ENCODE results near the gene BCL11A. TPM values are rescaled to one million over a fixed set of nuclear protein-coding genes. Genes with fewer than 3 reads are reported as not detected.

BCL11A gene
- total and polyA plus RNA-seq, 2 of the 13 experiments (the other 11 are each of a cell fraction or from before 2014, with no cell fraction given), result not detected

- ATAC-seq, result no peak
- ChIA-PET POLR2A (no interaction called here), CTCF (ENCODE audit: low intra/inter-chr PET ratio, low total read pairs) (no interaction called here)
- 0 out of 2 replicates have a peak, but pooled peaks cover 4% of the 10 kb centered on the region for H3K4me1 ChIP-seq (ENCODE audit: insufficient read depth, low read length)
- peaks cover 0 to 5% of the 10 kb centered on the region in 2 experiments; a peak in 2 of 5 replicates for H3K27me3 ChIP-seq (ENCODE audit: control insufficient read depth in 1 of 2, insufficient read depth in 2 of 2, low read length in 2 of 2)
- 49% methylated on average over 7 of the region's 7 CpGs for WGBS (ENCODE audit: low lambda C conversion rate)
- H3K27ac ChIP-seq (ENCODE audit: extremely low read length, insufficient read depth, low read length), result no peak overlapping the region
- H3K36me3 ChIP-seq (replicated peaks in 1 of 2; ENCODE audit: control insufficient read depth in 1 of 2, insufficient read depth in 2 of 2, low read length in 2 of 2), result no peaks in the 10 kb centered on the region
- no peak overlapping the region for H2AFZ ChIP-seq (ENCODE audit: low read length)
- intact Hi-C loops (cut with micrococcal nuclease; ENCODE audit: unreplicated experiment), result loop anchor here (5.0 kb wide), 1 partner anchor 115 kb away; the partner anchor contains the start of gene BCL11A
- H3K9ac ChIP-seq (ENCODE audit: insufficient read depth, low read depth, low read length), result no peak overlapping the region
- no peaks in the 10 kb centered on the region for H3K79me2 ChIP-seq (ENCODE audit: insufficient read depth, low read length)
- no peak overlapping the region for H3K4me2 ChIP-seq (ENCODE audit: low read depth, low read length)
- H3K9me3 ChIP-seq (ENCODE audit: low read length), result no peaks in the 10 kb centered on the region
- BruUV-seq (replicated peaks), result no TSS peak
- in situ Hi-C loops (cut with HindIII; ENCODE audit: extremely low pct_ligation_motif_present, low pct_unique_long_range_greater_than_20kb), result no loop called here
- no peaks in the 10 kb centered on the region for H4K20me1 ChIP-seq (ENCODE audit: insufficient read depth, low read length)
- no peak for DNase-seq (ENCODE audit: low spot score)
- TF ChIP-seq ZSCAN12 (CRISPR knock-in tag; IDR thresholded peaks at IDR 0.05) (no peak), FOXA3 (CRISPR knock-in tag; IDR thresholded peaks at IDR 0.05) (no peak), TOPORS (CRISPR knock-in tag; IDR thresholded peaks at IDR 0.05) (no peak), NFIC (IDR thresholded peaks at IDR 0.05; ENCODE audit: low read length) (no peak), NFKB2 (CRISPR knock-in tag; IDR thresholded peaks at IDR 0.05; ENCODE audit: borderline replicate concordance) (no peak)
- FAIRE-seq, result no peak
- no peak overlapping the region for H3K4me3 ChIP-seq (replicated peaks in 1 of 3; ENCODE audit: insufficient read depth in 1 of 3, low read depth in 2 of 3, low read length in 3 of 3)
These were observed 116.3 kb downstream of the BCL11A start for GRCh38 chr2:60437080-60437696.

- TF ChIP-seq NFE2L2 (IDR thresholded peaks at IDR 0.05; ENCODE audit: low read length) (no peak), PCBP2 (optimal IDR thresholded peaks at IDR 0.05; ENCODE audit: low read depth, low read length, poor library complexity, severe bottlenecking) (no peak), ZFP62 (CRISPR knock-in tag; IDR thresholded peaks at IDR 0.05) (no peak)
- no peak overlapping the region for H3K4me3 ChIP-seq (replicated peaks in 1 of 3; ENCODE audit: insufficient read depth in 1 of 3, low read depth in 2 of 3, low read length in 3 of 3)
- no peak for DNase-seq (ENCODE audit: low spot score)
- H3K79me2 ChIP-seq (ENCODE audit: insufficient read depth, low read length), result no peaks in the 10 kb centered on the region
- no peak for ATAC-seq
- 27% methylated on average over 5 of the region's 5 CpGs for WGBS (ENCODE audit: low lambda C conversion rate)
- no peaks in the 10 kb centered on the region for H3K36me3 ChIP-seq (replicated peaks in 1 of 2; ENCODE audit: control insufficient read depth in 1 of 2, insufficient read depth in 2 of 2, low read length in 2 of 2)
- no peak overlapping the region for H3K9ac ChIP-seq (ENCODE audit: insufficient read depth, low read depth, low read length)
- CTCF ChIA-PET (ENCODE audit: low intra/inter-chr PET ratio, low total read pairs), result no interaction called here
- 0 out of 2 replicates have a peak, but pooled peaks cover 4% of the 10 kb centered on the region for H3K4me1 ChIP-seq (ENCODE audit: insufficient read depth, low read length)
- H3K9me3 ChIP-seq (ENCODE audit: low read length), result no peaks in the 10 kb centered on the region
- no peak for FAIRE-seq
- H2AFZ ChIP-seq (ENCODE audit: low read length), result no peak overlapping the region
- H4K20me1 ChIP-seq (ENCODE audit: insufficient read depth, low read length), result no peaks in the 10 kb centered on the region
- H3K27ac ChIP-seq (ENCODE audit: extremely low read length, insufficient read depth, low read length), result no peak overlapping the region
- intact Hi-C loops (cut with micrococcal nuclease; ENCODE audit: unreplicated experiment) (no loop called here), in situ Hi-C loops (cut with HindIII; ENCODE audit: extremely low pct_ligation_motif_present, low pct_unique_long_range_greater_than_20kb) (no loop called here)
- POLR2A ChIA-PET, result no interaction called here
- no peak overlapping the region for H3K4me2 ChIP-seq (ENCODE audit: low read depth, low read length)
- H3K27me3 ChIP-seq (ENCODE audit: control insufficient read depth in 1 of 2, insufficient read depth in 2 of 2, low read length in 2 of 2), result peaks cover 0 to 5% of the 10 kb centered on the region in 2 experiments; a peak in 2 of 5 replicates
- no TSS peak for BruUV-seq (replicated peaks)
These were observed 120.3 kb downstream of the BCL11A start for GRCh38 chr2:60433018-60433596.

All from HepG2 (cell line).